HEK293 (cell line): ENCODE data around the gene PCK1.

Source experiments
- GLIS2 ChIP-seq: fragments of 450-650 bp; formaldehyde crosslinking; IDR thresholded peaks from 2 replicates; pipeline ENCODE4 v1.5.1; 2016; ENCODE audit warnings: missing biosample characterization, missing genetic modification characterization
- HOXD13 ChIP-seq: sonication (generic); formaldehyde crosslinking; IDR thresholded peaks from 2 replicates; pipeline ENCODE4 v1.8.0; 2022; ENCODE audit warnings: missing genetic modification reagents, borderline replicate concordance
- KLF1 ChIP-seq: fragments of 450-650 bp; formaldehyde crosslinking; IDR thresholded peaks from 2 replicates; pipeline ENCODE4 v1.5.1; 2016; ENCODE audit warnings: missing biosample characterization, missing genetic modification characterization
- KLF7 ChIP-seq: fragments of 450-650 bp; formaldehyde crosslinking; IDR thresholded peaks from 2 replicates; pipeline ENCODE4 v1.5.1; 2016; ENCODE audit warnings: missing biosample characterization, missing genetic modification characterization, borderline replicate concordance
- MEIS1 ChIP-seq: sonication (generic); formaldehyde crosslinking; IDR thresholded peaks from 2 replicates; pipeline ENCODE4 v1.8.1; 2022; ENCODE audit warnings: missing genetic modification reagents, mild to moderate bottlenecking, borderline replicate concordance
- OSR2 ChIP-seq: fragments of 450-650 bp; formaldehyde crosslinking; IDR thresholded peaks from 2 replicates; pipeline ENCODE4 v1.5.1; 2016; ENCODE audit warnings: missing biosample characterization, missing genetic modification characterization
- REPIN1 ChIP-seq: fragments of 450-650 bp; formaldehyde crosslinking; IDR thresholded peaks from 2 replicates; pipeline ENCODE4 v1.5.1; 2017; ENCODE audit warnings: missing biosample characterization, missing genetic modification characterization, low read depth
- TRIM28 ChIP-seq: IDR thresholded peaks from 2 replicates; pipeline ENCODE4 v1.6.1; 2011; ENCODE audit warnings: low read length, control low read depth, borderline replicate concordance
- WT1 ChIP-seq: fragments of 450-650 bp; formaldehyde crosslinking; IDR thresholded peaks from 2 replicates; pipeline ENCODE4 v1.5.1; 2016; ENCODE audit warnings: missing biosample characterization, missing genetic modification characterization
- ZBTB17 ChIP-seq: fragments of 450-650 bp; formaldehyde crosslinking; IDR thresholded peaks from 2 replicates; pipeline ENCODE4 v1.5.1; 2016; ENCODE audit warnings: missing biosample characterization, missing genetic modification characterization
- ZNF114 ChIP-seq: fragments of 450-650 bp; formaldehyde crosslinking; IDR thresholded peaks from 2 replicates; pipeline ENCODE4 v1.5.0; 2017; ENCODE audit warnings: missing biosample characterization, missing genetic modification characterization
- ZNF292 ChIP-seq: fragments of 450-650 bp; formaldehyde crosslinking; IDR thresholded peaks from 2 replicates; pipeline ENCODE4 v1.5.1; 2016; ENCODE audit warnings: low read depth, missing biosample characterization, missing genetic modification characterization, borderline replicate concordance
- ZNF416 ChIP-seq: fragments of 450-650 bp; formaldehyde crosslinking; IDR thresholded peaks from 2 replicates; pipeline ENCODE4 v1.5.1; 2016; ENCODE audit warnings: missing biosample characterization, missing genetic modification characterization
- ZNF426 ChIP-seq: fragments of 450-650 bp; formaldehyde crosslinking; IDR thresholded peaks from 2 replicates; pipeline ENCODE4 v1.5.1; 2017; ENCODE audit warnings: missing biosample characterization, missing genetic modification characterization, mild to moderate bottlenecking, inconsistent platforms, moderate library complexity
- ZNF561 ChIP-seq: fragments of 450-650 bp; IDR thresholded peaks from 2 replicates; pipeline ENCODE4 v1.5.1; 2018; ENCODE audit warnings: missing biosample characterization, missing genetic modification characterization, borderline replicate concordance
- ZNF571 ChIP-seq: fragments of 450-650 bp; formaldehyde crosslinking; IDR thresholded peaks from 2 replicates; pipeline ENCODE4 v1.5.0; 2017; ENCODE audit warnings: missing biosample characterization, missing genetic modification characterization
- ZNF747 ChIP-seq: fragments of 450-650 bp; formaldehyde crosslinking; IDR thresholded peaks from 2 replicates; pipeline ENCODE4 v1.5.1; 2016; ENCODE audit warnings: missing biosample characterization, missing genetic modification characterization
- ZNF830 ChIP-seq: fragments of 450-650 bp; IDR thresholded peaks from 2 replicates; pipeline ENCODE4 v1.5.0; 2018; ENCODE audit warnings: missing biosample characterization, missing genetic modification characterization, low read depth, mild to moderate bottlenecking, moderate library complexity
- ZSCAN16 ChIP-seq: fragments of 450-650 bp; formaldehyde crosslinking; IDR thresholded peaks from 2 replicates; pipeline ENCODE4 v1.5.1; 2016; ENCODE audit warnings: missing biosample characterization, missing genetic modification characterization
- TF ChIP-seq, protein P1 (sequence below): fragments of 450-650 bp; formaldehyde crosslinking; IDR thresholded peaks from 2 replicates; pipeline ENCODE4 v1.5.0; 2017; ENCODE audit warnings: missing biosample characterization, missing genetic modification characterization, borderline replicate concordance
- TF ChIP-seq, protein P2 (sequence below): fragments of 450-650 bp; formaldehyde crosslinking; IDR thresholded peaks from 2 replicates; pipeline ENCODE4 v1.5.1; 2016; ENCODE audit warnings: missing biosample characterization, missing genetic modification characterization
- TF ChIP-seq, protein P3 (sequence below): fragments of 450-650 bp; formaldehyde crosslinking; IDR thresholded peaks from 2 replicates; pipeline ENCODE4 v1.5.1; 2016; ENCODE audit warnings: missing biosample characterization, missing genetic modification characterization, low read depth
- TF ChIP-seq, protein P4 (sequence below): fragments of 450-650 bp; formaldehyde crosslinking; IDR thresholded peaks from 2 replicates; pipeline ENCODE4 v1.5.1; 2016; ENCODE audit warnings: missing biosample characterization, missing genetic modification characterization
- TF ChIP-seq, protein P5 (sequence below): fragments of 450-650 bp; formaldehyde crosslinking; IDR thresholded peaks from 2 replicates; pipeline ENCODE4 v1.5.1; 2016; ENCODE audit warnings: missing biosample characterization, missing genetic modification characterization, borderline replicate concordance
- TF ChIP-seq, protein P6 (sequence below): fragments of 450-650 bp; formaldehyde crosslinking; IDR thresholded peaks from 2 replicates; pipeline ENCODE4 v1.5.1; 2017; ENCODE audit warnings: missing biosample characterization, missing genetic modification characterization
- TF ChIP-seq, protein P7 (sequence below): fragments of 450-650 bp; formaldehyde crosslinking; IDR thresholded peaks from 2 replicates; pipeline ENCODE4 v1.5.1; 2016; ENCODE audit warnings: missing biosample characterization, missing genetic modification characterization

Gene PCK1

DNA sequence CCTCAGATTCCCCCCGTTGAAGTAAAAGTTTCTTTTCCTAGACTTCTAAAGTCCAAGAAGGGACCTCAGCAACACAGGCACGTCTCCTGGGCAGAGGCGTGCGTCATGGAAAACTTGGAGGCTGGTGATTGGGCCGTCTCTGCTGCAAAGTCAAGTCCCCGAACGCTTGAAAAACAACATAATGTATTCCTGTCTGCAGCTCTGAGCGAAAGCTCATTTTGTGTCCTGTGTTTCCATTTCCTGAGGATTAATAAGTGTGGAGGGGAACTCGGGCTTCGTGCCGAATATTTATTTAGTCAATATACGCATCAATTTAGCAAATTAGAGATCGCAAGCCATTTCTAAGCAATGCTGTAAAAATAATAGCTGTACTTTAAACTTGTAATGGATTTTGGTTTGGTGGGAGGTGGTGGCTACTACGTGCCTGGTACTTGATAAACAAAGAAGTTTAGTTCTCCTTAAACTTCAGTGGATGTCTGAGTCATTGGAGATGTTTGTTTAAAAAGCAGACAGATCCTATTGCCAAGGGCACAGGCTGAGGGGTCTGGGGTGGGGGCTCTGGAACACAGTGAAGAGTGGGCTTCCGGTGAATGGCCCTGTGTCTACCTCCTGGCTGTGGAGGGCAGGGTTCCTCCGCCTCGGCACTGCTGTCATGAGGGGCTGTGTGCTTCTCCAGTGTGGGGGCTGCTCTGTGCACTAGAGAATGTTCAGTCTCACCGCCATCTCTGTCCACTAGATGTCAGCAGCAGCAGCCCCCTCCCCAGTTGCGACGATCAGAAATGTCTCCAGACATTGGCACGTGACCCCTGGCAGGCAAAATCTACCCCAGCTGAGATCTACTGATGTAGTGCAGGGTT, 21.8 kb downstream of the PCK1 start (continued):
- TF ChIP-seq, protein P1, sequence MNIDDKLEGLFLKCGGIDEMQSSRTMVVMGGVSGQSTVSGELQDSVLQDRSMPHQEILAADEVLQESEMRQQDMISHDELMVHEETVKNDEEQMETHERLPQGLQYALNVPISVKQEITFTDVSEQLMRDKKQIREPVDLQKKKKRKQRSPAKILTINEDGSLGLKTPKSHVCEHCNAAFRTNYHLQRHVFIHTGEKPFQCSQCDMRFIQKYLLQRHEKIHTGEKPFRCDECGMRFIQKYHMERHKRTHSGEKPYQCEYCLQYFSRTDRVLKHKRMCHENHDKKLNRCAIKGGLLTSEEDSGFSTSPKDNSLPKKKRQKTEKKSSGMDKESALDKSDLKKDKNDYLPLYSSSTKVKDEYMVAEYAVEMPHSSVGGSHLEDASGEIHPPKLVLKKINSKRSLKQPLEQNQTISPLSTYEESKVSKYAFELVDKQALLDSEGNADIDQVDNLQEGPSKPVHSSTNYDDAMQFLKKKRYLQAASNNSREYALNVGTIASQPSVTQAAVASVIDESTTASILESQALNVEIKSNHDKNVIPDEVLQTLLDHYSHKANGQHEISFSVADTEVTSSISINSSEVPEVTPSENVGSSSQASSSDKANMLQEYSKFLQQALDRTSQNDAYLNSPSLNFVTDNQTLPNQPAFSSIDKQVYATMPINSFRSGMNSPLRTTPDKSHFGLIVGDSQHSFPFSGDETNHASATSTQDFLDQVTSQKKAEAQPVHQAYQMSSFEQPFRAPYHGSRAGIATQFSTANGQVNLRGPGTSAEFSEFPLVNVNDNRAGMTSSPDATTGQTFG (tag by site-specific recombination): no peak
- TF ChIP-seq KLF7 (tag by site-specific recombination): no peak
- TF ChIP-seq MEIS1 (CRISPR knock-in tag): no peak
- TF ChIP-seq, protein P2, sequence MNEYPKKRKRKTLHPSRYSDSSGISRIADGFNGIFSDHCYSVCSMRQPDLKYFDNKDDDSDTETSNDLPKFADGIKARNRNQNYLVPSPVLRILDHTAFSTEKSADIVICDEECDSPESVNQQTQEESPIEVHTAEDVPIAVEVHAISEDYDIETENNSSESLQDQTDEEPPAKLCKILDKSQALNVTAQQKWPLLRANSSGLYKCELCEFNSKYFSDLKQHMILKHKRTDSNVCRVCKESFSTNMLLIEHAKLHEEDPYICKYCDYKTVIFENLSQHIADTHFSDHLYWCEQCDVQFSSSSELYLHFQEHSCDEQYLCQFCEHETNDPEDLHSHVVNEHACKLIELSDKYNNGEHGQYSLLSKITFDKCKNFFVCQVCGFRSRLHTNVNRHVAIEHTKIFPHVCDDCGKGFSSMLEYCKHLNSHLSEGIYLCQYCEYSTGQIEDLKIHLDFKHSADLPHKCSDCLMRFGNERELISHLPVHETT: peak; percentile 55; the same call in 1 of the 2 replicates
- no peak for TF ChIP-seq ZNF114 (tag by site-specific recombination)
- no peak for TF ChIP-seq ZNF426
- TF ChIP-seq ZBTB17: peak; percentile 49; the same call in 1 of the 2 replicates
- TF ChIP-seq HOXD13: no peak
- TF ChIP-seq, protein P3, sequence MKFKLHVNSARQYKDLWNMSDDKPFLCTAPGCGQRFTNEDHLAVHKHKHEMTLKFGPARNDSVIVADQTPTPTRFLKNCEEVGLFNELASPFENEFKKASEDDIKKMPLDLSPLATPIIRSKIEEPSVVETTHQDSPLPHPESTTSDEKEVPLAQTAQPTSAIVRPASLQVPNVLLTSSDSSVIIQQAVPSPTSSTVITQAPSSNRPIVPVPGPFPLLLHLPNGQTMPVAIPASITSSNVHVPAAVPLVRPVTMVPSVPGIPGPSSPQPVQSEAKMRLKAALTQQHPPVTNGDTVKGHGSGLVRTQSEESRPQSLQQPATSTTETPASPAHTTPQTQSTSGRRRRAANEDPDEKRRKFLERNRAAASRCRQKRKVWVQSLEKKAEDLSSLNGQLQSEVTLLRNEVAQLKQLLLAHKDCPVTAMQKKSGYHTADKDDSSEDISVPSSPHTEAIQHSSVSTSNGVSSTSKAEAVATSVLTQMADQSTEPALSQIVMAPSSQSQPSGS (tag by site-specific recombination): no peak
- TF ChIP-seq, protein P4, sequence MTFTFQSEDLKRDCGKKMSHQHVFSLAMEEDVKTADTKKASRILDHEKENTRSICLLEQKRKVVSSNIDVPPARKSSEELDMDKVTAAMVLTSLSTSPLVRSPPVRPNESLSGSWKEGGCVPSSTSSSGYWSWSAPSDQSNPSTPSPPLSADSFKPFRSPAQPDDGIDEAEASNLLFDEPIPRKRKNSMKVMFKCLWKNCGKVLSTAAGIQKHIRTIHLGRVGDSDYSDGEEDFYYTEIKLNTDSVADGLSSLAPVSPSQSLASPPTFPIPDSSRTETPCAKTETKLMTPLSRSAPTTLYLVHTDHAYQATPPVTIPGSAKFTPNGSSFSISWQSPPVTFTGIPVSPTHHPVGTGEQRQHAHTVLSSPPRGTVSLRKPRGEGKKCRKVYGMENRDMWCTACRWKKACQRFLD (tag by site-specific recombination): no peak
- no peak for TF ChIP-seq ZNF292 (tag by site-specific recombination)
- TF ChIP-seq ZNF416: no peak
- no peak for TF ChIP-seq ZNF571 (tag by site-specific recombination)
- TF ChIP-seq OSR2 (tag by site-specific recombination): peak; percentile 73
- peak; percentile 73 for TF ChIP-seq TRIM28
- TF ChIP-seq, protein P5, sequence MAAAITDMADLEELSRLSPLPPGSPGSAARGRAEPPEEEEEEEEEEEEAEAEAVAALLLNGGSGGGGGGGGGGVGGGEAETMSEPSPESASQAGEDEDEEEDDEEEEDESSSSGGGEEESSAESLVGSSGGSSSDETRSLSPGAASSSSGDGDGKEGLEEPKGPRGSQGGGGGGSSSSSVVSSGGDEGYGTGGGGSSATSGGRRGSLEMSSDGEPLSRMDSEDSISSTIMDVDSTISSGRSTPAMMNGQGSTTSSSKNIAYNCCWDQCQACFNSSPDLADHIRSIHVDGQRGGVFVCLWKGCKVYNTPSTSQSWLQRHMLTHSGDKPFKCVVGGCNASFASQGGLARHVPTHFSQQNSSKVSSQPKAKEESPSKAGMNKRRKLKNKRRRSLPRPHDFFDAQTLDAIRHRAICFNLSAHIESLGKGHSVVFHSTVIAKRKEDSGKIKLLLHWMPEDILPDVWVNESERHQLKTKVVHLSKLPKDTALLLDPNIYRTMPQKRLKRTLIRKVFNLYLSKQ (tag by site-specific recombination): no peak
- TF ChIP-seq GLIS2: peak; percentile 69
- TF ChIP-seq ZNF830 (tag by site-specific recombination): no peak
- peak; percentile 86 for TF ChIP-seq WT1
- TF ChIP-seq, protein P6, sequence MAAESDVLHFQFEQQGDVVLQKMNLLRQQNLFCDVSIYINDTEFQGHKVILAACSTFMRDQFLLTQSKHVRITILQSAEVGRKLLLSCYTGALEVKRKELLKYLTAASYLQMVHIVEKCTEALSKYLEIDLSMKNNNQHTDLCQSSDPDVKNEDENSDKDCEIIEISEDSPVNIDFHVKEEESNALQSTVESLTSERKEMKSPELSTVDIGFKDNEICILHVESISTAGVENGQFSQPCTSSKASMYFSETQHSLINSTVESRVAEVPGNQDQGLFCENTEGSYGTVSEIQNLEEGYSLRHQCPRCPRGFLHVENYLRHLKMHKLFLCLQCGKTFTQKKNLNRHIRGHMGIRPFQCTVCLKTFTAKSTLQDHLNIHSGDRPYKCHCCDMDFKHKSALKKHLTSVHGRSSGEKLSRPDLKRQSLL (tag by site-specific recombination): no peak
- TF ChIP-seq ZNF561 (tag by site-specific recombination): peak; percentile 26; the same call in 1 of the 2 replicates
- no peak for TF ChIP-seq ZSCAN16 (tag by site-specific recombination)
- TF ChIP-seq KLF1: no peak
- TF ChIP-seq, protein P7, sequence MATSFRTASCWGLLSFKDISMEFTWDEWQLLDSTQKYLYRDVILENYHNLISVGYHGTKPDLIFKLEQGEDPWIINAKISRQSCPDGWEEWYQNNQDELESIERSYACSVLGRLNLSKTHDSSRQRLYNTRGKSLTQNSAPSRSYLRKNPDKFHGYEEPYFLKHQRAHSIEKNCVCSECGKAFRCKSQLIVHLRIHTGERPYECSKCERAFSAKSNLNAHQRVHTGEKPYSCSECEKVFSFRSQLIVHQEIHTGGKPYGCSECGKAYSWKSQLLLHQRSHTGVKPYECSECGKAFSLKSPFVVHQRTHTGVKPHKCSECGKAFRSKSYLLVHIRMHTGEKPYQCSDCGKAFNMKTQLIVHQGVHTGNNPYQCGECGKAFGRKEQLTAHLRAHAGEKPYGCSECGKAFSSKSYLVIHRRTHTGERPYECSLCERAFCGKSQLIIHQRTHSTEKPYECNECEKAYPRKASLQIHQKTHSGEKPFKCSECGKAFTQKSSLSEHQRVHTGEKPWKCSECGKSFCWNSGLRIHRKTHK (tag by site-specific recombination): no peak
- no peak for TF ChIP-seq REPIN1 (tag by site-specific recombination)
- TF ChIP-seq ZNF747 (tag by site-specific recombination): no peak
